AG09309 (cell line): Measurements from ENCODE around the gene NOXO1.

Experiments
- DNase-seq: peaks from one replicate; pipeline ENCODE4 v3.0.0-alpha.2; 2010; ENCODE audit warnings: low read depth
- H3K4me3 ChIP-seq: 2 replicates; pipeline ENCODE4 v1.5.1; 2011; ENCODE audit warnings: mild to moderate bottlenecking, low read depth, low read length, moderate library complexity; ENCODE audit not compliant: control insufficient read depth
- CTCF ChIP-seq: IDR thresholded peaks from 2 replicates; pipeline ENCODE4 v1.5.1; 2011; ENCODE audit warnings: mild to moderate bottlenecking, low read depth, low read length, inconsistent platforms; ENCODE audit not compliant: insufficient read depth, control insufficient read depth; ENCODE audit errors: missing control alignments

The NOXO1 gene

GRCh38 chr16:2026461-2027023 lies 45.3 kb upstream of the NOXO1 start, which contains the start of gene NHERF2:
NHERF2 (plus strand) TSS chr16:2026902; CDS start chr16:2027006, 104 bp downstream.
- no peak for DNase-seq
- no peak for TF ChIP-seq CTCF
- peak within 1 kb of the TSS; percentile 76 for H3K4me3 ChIP-seq

GRCh38 chr16:2025878-2026460 lies 44.7 kb upstream of the NOXO1 start:
- TF ChIP-seq CTCF = no peak
- H3K4me3 ChIP-seq = no peak overlapping the region
- DNase-seq = no peak

GRCh38 chr16:2025251-2025650 lies 44.0 kb upstream of the NOXO1 start:
- no peak for TF ChIP-seq CTCF
- H3K4me3 ChIP-seq = no peak overlapping the region
- no peak for DNase-seq

- TF ChIP-seq CTCF = no peak
- DNase-seq = no peak
- H3K4me3 ChIP-seq = no peak overlapping the region
These were observed 42.8 kb upstream of the NOXO1 start for GRCh38 chr16:2024032-2024420.

- H3K4me3 ChIP-seq = peak overlapping the region; percentile 29
- no peak for DNase-seq
- peak; percentile 93 for TF ChIP-seq CTCF
These were observed 42.1 kb upstream of the NOXO1 start for GRCh38 chr16:2023092-2024031.

- no peak for DNase-seq
- no peak for TF ChIP-seq CTCF
- H3K4me3 ChIP-seq = peak overlapping the region; percentile 29
These were observed 41.4 kb upstream of the NOXO1 start for GRCh38 chr16:2022723-2023091.
